Spleen (tissue), 11 donors: ENCODE measurements around the gene PTGER4. TPM values are rescaled to one million over a fixed set of nuclear protein-coding genes. Genes with fewer than 3 reads are reported as not detected.

Experiments
- DNase-seq: peaks from one replicate; pipeline ENCODE4 v3.0.0-alpha.2; 2020
- H3K27ac ChIP-seq, 8 donors: fragments of 200-600 bp; sonication (generic) in 7 of 8; 1 replicate in 4 of 8; 2 replicates in 4 of 8; pipeline versions ENCODE4 v1.5.0 to v1.8.0; 2016 to 2021; ENCODE audit warnings: inconsistent platforms in 4 of 8, mild to moderate bottlenecking in 4 of 8, moderate library complexity in 1 of 8
- H3K27me3 ChIP-seq, 7 donors: fragments of 200-600 bp; sonication (generic) in 6 of 7; replicated peaks in 1 of 7; 1 replicate in 4 of 7; 2 replicates in 3 of 7; pipeline versions ENCODE4 v1.5.0 to v1.8.0; 2016 to 2021; ENCODE audit warnings: inconsistent platforms in 3 of 7, mild to moderate bottlenecking in 1 of 7
- H3K36me3 ChIP-seq, 6 donors: fragments of 200-600 bp; sonication (generic) in 5 of 6; 1 replicate in 4 of 6; 2 replicates in 2 of 6; pipeline versions ENCODE4 v1.5.0 to v1.8.0; 2016 to 2021; ENCODE audit warnings: inconsistent platforms in 2 of 6
- H3K4me1 ChIP-seq, 6 donors: fragments of 200-600 bp; sonication (generic) in 5 of 6; 1 replicate in 3 of 6; 2 replicates in 3 of 6; pipeline versions ENCODE4 v1.5.0 to v1.8.0; 2016 to 2021; ENCODE audit warnings: inconsistent platforms in 3 of 6
- H3K4me3 ChIP-seq, 8 donors: fragments of 200-600 bp; sonication (generic) in 7 of 8; 1 replicate in 4 of 8; 2 replicates in 4 of 8; pipeline versions ENCODE4 v1.5.0 to v1.8.0; 2016 to 2021; ENCODE audit warnings: inconsistent platforms in 4 of 8, mild to moderate bottlenecking in 4 of 8, moderate library complexity in 2 of 8
- H3K9me3 ChIP-seq, 8 donors: fragments of 200-600 bp; sonication (generic) in 7 of 8; 1 replicate in 4 of 8; 2 replicates in 4 of 8; pipeline versions ENCODE4 v1.5.0 to v1.8.0; 2016 to 2021; ENCODE audit warnings: inconsistent platforms in 4 of 8
- CTCF ChIP-seq, 11 experiments: fragments of 200-600 bp in 7 of 11; fragments of 450-650 bp in 4 of 11; sonication (generic) in 4 of 11; IDR thresholded peaks in 8 of 11; conservative IDR thresholded peaks in 3 of 11; 1 replicate in 7 of 11; 2 replicates in 4 of 11; pipeline versions ENCODE4 v1.4.0 to v1.8.0; 2016 to 2021; ENCODE audit warnings: antibody characterized with exemption in 11 of 11, inconsistent platforms in 4 of 11, mild to moderate bottlenecking in 1 of 11
- POLR2A ChIP-seq, 3 donors: fragments of 450-650 bp; IDR thresholded peaks; one replicate each; pipeline ENCODE4 v1.5.1; 2017; ENCODE audit warnings: antibody characterized with exemption in 3 of 3, mild to moderate bottlenecking in 1 of 3
- POLR2AphosphoS5 ChIP-seq, 3 donors: sonication (generic); formaldehyde crosslinking; IDR thresholded peaks; one replicate each; pipeline ENCODE4 v1.5.1; 2017; ENCODE audit warnings: antibody characterized with exemption in 3 of 3
- WGBS, 5 donors: extraction: QIAGEN DNeasy Blood & Tissue Kit in 3 of 5; methylation state at CpG; one replicate each; pipeline versions ENCODE4 v1.1.5 to v1.1.7; 2013 to 2018; 5-methylcytosine and 5-hydroxymethylcytosine counted together
- intact Hi-C: fragments of 100-400 bp; cut with DNase I; formaldehyde crosslinking; loops from one replicate; pipeline ENCODE4 v1.15.0; 2023; ENCODE audit warnings: low total_unique reads
- polyA plus RNA-seq, 3 donors: library from polyadenylated mRNA; stranded (reverse); fragments of 200-250 nt; gene quantifications; one replicate each; pipeline ENCODE4 v1.2.1, GENCODE V29; 2013
- small RNA-seq, 4 donors: library from RNA; depleted of rRNA; stranded (forward); fragments of <200 nt; gene quantifications; one replicate each; pipeline ENCODE3, GENCODE V24; 2016
- total RNA-seq, 7 donors: library from RNA; depleted of rRNA in 3 of 7; stranded (reverse); fragments of >200 nt in 3 of 7; fragmentation: NEBNext Ultra II Directional in 4 of 7; extraction: Animal tissue kit (Norgen Biotek cat#: 25700) in 4 of 7; gene quantifications; one replicate each; pipeline versions ENCODE4 v1.1.0 to v1.2.1, GENCODE V29; 2016 to 2021
- donor health status: healthy with polysubstance abuse.
- donor health status: DM: no; HTN: no; CAD: no; lungs with moderate emphysema.
- donor health status: DM: no; HTN: no; CAD: no.
- donor health status: Bipolar disorder and iron deficiency.
- donor health status: healthy.
- donor health status: DM: no; HTN: no; CAD: no.
- donor health status: DM: yes; HTN: yes; CAD: no.

Gene PTGER4
- total and polyA plus RNA-seq, 10 donors: 4.2 to 108 (median 33.2) TPM

DNA sequence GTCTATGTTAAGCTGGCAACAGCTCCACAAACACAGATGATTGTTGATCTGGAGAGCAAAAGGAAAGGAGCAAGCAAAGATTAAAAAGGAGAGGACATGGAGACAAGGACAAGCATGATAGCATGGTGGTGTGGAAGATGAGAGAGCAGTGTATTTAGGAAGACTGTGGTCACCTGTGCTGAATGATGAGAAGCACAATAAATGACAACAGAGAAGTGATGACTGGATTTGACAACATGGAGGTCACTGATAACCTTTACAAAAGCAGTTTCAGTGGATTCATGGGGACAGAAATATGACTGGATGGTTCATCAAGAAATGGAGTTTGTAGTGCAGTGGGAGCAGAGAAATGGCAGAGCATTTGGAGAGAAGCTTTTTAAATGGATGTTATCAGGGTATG lies 55.9 kb downstream of the PTGER4 start:
- intact Hi-C loops: loop anchor here (5.0 to 10.0 kb wide), 2 partner anchors 788 to 1021 kb away; no protein-coding TSS in a partner anchor

DNA sequence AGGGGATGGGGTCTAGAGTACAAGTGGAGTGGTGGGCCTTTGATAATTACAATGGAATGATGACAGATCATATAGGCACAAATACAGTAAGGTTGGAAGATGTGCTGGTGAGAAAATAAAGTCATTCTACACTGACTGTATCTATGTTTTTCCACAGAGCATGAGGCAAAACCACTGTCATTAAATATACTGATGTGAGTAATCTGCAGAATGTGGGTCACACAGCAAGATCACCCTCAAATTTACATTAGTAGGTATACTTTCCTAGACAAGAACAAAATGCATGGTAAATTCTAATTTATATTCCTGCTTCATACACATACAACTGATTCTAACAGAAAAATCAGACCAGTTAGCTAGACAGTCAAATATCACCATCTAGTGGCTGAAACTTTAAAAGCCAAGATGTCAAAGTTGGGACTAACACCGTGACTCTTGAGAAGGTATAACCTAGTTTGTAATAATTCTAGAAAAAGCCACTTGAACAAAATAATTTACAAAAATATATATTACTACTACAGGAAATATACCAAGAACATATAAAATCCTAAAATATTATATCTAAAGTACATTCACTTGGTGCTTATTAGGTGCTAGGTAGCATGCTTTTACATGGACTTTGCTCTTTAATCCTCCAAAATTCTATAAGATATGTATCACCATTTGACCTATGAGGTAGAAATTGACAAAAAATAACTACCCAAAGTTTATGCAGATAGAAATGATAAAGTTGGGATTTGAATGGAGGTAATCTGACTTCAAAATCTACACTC lies 56.6 kb downstream of the PTGER4 start:
- Histone ChIP-seq H3K27ac (no peak overlapping the region), H3K27me3 (no peaks in the 10 kb centered on the region), H3K36me3 (peaks cover 0 to 36% (median 19%) of the 10 kb centered on the region in 6 donors), H3K9me3 (peaks cover 0 to 22% (median 16%) of the 10 kb centered on the region in 8 donors), H3K4me3 (no peak overlapping the region), H3K4me1 (peaks cover 0 to 36% (median 25%) of the 10 kb centered on the region in 6 donors)
- TF ChIP-seq CTCF (IDR thresholded peaks at IDR 0.05 in 8 of 11, conservative IDR thresholded peaks at IDR 0.05 in 3 of 11) (peak in 10 of 11 experiments; percentile 36 to 74 (median 62)), POLR2A (IDR thresholded peaks at IDR 0.05) (no peak), POLR2AphosphoS5 (IDR thresholded peaks at IDR 0.05) (no peak)
- DNase-seq: no peak
- intact Hi-C loops: loop anchor here (5.0 to 10.0 kb wide), 2 partner anchors 789 to 1021 kb away; no protein-coding TSS in a partner anchor
- WGBS, 5 donors: 9 to 22% (median 19%) methylated on average over 1 of the region's 1 CpG

More for the DNA sequence above, 55.9 kb downstream of the PTGER4 start:
- TF ChIP-seq POLR2AphosphoS5 (IDR thresholded peaks at IDR 0.05) (no peak), POLR2A (IDR thresholded peaks at IDR 0.05) (no peak), CTCF (IDR thresholded peaks at IDR 0.05 in 8 of 11, conservative IDR thresholded peaks at IDR 0.05 in 3 of 11) (no peak)
- DNase-seq: no peak
- Histone ChIP-seq H3K4me1 (peaks cover 0 to 36% (median 25%) of the 10 kb centered on the region in 6 donors), H3K4me3 (no peak overlapping the region), H3K9me3 (peaks cover 0 to 15% (median 12%) of the 10 kb centered on the region in 8 donors), H3K27ac (peak overlapping the region in 2 of 8 donors; percentile 19 to 66), H3K36me3 (peaks cover 0 to 29% (median 13%) of the 10 kb centered on the region in 6 donors), H3K27me3 (no peaks in the 10 kb centered on the region)

DNA sequence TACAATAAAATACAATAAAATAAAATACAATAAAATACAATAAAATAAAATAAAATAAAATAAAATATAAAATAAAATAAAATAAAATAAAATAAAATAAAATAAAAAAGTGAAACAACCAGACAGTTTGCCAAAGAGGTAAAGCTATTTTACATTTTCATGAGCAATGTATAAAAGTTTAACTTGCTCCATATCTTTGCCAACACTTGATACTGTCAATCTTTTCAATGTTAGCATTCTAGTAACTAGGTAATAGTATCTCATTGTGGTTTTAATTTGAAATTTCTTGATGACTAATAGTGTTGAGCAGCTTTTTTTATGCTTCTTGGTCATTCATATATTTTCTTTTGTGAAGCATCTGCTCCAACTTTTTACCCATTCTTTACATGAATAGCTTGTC lies 58.8 kb downstream of the PTGER4 start:
- intact Hi-C loops: loop anchor here (5.0 to 10.0 kb wide), 2 partner anchors 791 to 1024 kb away; no protein-coding TSS in a partner anchor
- H3K36me3 ChIP-seq: peaks cover 0 to 44% (median 24%) of the 10 kb centered on the region in 6 donors
- no peak overlapping the region for H3K27ac ChIP-seq
- DNase-seq: no peak
- H3K9me3 ChIP-seq: peaks cover 0 to 23% (median 16%) of the 10 kb centered on the region in 8 donors
- no peak overlapping the region for H3K4me3 ChIP-seq
- peaks cover 0 to 33% (median 20%) of the 10 kb centered on the region in 6 donors for H3K4me1 ChIP-seq
- H3K27me3 ChIP-seq: no peaks in the 10 kb centered on the region
- TF ChIP-seq POLR2A (IDR thresholded peaks at IDR 0.05) (no peak), CTCF (IDR thresholded peaks at IDR 0.05 in 8 of 11, conservative IDR thresholded peaks at IDR 0.05 in 3 of 11) (no peak), POLR2AphosphoS5 (IDR thresholded peaks at IDR 0.05) (no peak)

Small RNA genes lying within 50 kb of the gene (small RNA-seq; reads per million reads assigned to genes)
- 0 reads per million in 4 donors for gene RF00092

Other genes with a start within 250 kb of the PTGER4 start
- gene TTC33, start 76.0 kb downstream of the PTGER4 start, total RNA-seq: 10 to 100 TPM in 6 of 7 donors, 1 to 10 TPM in 1; 9.3 to 17.9 (median 16.2) TPM
- gene TTC33, start 76.0 kb downstream of the PTGER4 start, polyA plus RNA-seq: 1 to 10 TPM; 4.3 to 6.3 (median 6.0) TPM
- gene PRKAA1, start 118.5 kb downstream of the PTGER4 start, total RNA-seq: 100 to 1,000 TPM in 3 of 7 donors, 10 to 100 TPM in 4; 81.1 to 128 (median 98.7) TPM
- gene PRKAA1, start 118.5 kb downstream of the PTGER4 start, polyA plus RNA-seq: 10 to 100 TPM; 16.0 to 25.3 (median 21.4) TPM
- gene RPL37, start 155.3 kb downstream of the PTGER4 start, total RNA-seq: 1,000 to 10,000 TPM in 4 of 7 donors, 100 to 1,000 TPM in 3; 278 to 1,416 (median 1,048) TPM
- 1,000 to 10,000 TPM; 2,182 to 5,876 (median 5,099) TPM for gene RPL37, start 155.3 kb downstream of the PTGER4 start, polyA plus RNA-seq
- 10 to 100 TPM; 20.7 to 37.1 (median 35.1) TPM for gene CARD6, start 161.5 kb downstream of the PTGER4 start, total RNA-seq
- 10 to 100 TPM in 1 of 3 donors, 1 to 10 TPM in 2; 3.8 to 10.3 (median 3.9) TPM for gene CARD6, start 161.5 kb downstream of the PTGER4 start, polyA plus RNA-seq
- 100 to 1,000 TPM in 5 of 7 donors, 10 to 100 TPM in 2; 65.0 to 867 (median 344) TPM for gene C7, start 229.6 kb downstream of the PTGER4 start, total RNA-seq
- 10 to 100 TPM; 19.0 to 53.2 (median 32.8) TPM for gene C7, start 229.6 kb downstream of the PTGER4 start, polyA plus RNA-seq